NCI-H2029 (cell line): ENCODE results near the gene DTWD2.
"Not testable (repeated sequence)": the region's sequence is repeated elsewhere in the genome, so short reads cannot be mapped to it uniquely, and the experiment has no call there.

ENCODE experiments used
- DNase-seq: peaks from one replicate; lab custom pipeline; 2025; lab: John Stamatoyannopoulos, UW

Gene DTWD2

GRCh38 chr5:118996098-118996497 is 7.8 kb upstream of the DTWD2 start:
- DNase-seq = no peak

- DNase-seq = no peak
Measured at GRCh38 chr5:118994595-118994994, 6.2 kb upstream of the DTWD2 start.

- DNase-seq = not testable (repeated sequence)
Measured at GRCh38 chr5:118993118-118993517, 4.8 kb upstream of the DTWD2 start.

GRCh38 chr5:118992055-118992454 is 3.7 kb upstream of the DTWD2 start:
- not testable (repeated sequence) for DNase-seq

- no peak for DNase-seq
Measured at GRCh38 chr5:118990582-118990981, 2.2 kb upstream of the DTWD2 start.

GRCh38 chr5:118989816-118990215 is 1.5 kb upstream of the DTWD2 start:
- DNase-seq = no peak

DNA sequence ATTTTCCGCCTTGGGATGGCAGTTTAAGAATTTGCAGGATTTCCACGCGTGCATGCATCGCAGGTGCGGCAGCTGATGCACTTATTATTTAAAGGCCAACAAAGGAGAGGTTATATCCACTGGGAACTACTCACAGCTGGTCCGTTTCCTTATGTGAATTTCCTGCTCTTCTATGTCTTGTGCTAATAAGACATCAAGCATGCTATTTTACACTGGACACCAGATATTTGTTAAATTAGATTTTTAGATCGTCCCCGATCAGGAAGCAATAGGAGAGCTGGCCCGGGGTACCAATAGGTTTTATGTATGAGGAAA is 476 bp upstream of the DTWD2 start:
- no peak for DNase-seq

DNA sequence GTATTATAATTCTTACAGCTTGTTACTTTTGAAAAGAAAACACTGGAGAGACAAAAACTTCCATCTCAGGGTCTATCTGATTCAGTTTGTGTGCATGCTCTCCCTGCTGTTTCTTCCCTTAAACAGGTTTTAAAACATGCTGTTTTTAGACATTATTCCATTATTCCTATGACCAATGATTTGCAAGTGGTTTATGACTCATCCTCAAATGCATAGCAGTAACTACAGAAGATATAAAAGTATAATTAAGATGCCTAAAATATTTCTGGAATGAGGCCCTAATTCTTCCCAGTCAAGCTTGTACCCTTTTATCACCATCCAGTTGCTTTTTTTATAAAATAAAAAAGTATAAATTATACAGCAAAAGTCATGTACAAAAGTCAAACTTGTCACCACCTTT is 3.7 kb downstream of the DTWD2 start:
- no peak for DNase-seq

DNA sequence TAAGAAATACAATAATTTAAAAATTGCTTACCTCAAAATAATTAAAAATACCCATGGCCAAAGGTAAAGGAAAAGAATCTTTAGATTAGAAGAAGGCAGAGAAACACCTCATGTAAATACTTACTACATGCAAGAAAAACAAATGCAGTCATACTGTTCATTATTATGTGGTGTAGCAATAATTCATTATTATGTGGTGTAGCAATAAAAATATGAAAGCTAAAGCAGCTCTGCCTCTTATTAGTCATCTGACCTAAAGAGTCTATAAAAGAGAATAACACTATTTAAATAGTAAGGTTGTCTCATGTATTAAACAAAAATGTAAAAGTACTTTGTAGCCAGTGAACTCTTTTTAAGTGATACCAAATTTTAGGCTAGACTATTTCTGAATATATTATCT is 6.6 kb downstream of the DTWD2 start:
- DNase-seq = no peak

DNA sequence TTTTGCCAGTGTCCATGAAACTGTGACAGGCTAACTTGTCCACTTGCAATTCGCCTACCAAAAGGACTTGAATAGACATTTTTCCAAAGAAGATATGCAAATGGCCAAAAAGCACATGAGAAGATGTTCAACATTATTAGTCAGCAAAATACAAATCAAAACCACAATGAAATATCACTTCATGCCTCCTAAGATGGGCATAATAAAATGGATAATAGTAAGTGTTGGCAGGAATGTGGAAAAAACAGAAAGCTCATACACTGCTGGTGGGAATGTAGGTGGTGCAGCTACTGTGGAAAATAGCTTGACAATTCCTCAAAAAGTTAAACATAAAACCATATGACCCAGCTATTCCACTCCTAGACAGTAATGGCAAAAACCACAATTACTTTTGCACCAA is 7.9 kb downstream of the DTWD2 start:
- no peak for DNase-seq

GRCh38 chr5:118980017-118980416 is 8.3 kb downstream of the DTWD2 start:
- no peak for DNase-seq

- not testable (repeated sequence) for DNase-seq
Measured at GRCh38 chr5:118973779-118974445, 14.4 kb downstream of the DTWD2 start.

GRCh38 chr5:118968925-118969375 is 19.4 kb downstream of the DTWD2 start:
- DNase-seq = no peak

- no peak for DNase-seq
Measured at GRCh38 chr5:118968406-118968911, 19.9 kb downstream of the DTWD2 start.

GRCh38 chr5:118967059-118967508 is 21.3 kb downstream of the DTWD2 start:
- no peak for DNase-seq

DNA sequence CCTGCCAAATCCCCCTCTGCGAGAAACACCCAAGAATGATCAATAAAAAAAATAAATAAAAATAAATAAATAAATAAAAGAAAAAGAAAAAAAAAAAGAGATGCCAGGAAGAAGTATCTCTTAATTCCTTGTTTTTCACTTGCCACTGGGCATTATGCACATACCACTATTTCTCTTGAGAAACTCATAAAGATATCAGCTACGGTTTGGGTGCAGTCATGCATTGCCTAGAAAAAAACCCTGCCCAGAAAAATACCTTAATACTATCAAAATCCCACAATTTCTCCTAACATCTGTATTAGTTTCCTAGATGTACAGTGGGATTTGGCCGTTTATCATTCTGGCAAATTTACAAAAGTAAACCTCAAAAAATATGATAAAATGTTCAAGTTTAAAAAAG is 22.5 kb downstream of the DTWD2 start:
- DNase-seq = no peak

DNA sequence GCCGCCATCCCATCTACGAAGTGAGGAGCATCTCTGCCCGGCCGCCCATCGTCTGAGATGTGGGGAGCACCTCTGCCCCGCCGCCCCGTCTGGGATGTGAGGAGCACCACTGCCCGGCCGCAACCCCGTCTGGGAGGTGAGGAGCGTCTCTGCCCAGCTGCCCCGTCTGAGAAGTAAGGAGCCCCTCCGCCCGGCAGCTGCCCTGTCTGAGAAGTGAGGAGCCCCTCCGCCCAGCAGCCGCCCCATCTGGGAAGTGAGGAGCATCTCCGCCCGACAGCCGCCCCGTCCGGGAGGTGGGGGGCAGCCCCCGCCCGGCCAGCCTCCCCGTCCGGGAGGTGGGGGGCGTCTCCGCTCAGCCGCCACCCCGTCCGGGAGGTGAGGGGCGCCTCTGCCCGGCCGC is 23.4 kb downstream of the DTWD2 start:
- DNase-seq = not testable (repeated sequence)

DNA sequence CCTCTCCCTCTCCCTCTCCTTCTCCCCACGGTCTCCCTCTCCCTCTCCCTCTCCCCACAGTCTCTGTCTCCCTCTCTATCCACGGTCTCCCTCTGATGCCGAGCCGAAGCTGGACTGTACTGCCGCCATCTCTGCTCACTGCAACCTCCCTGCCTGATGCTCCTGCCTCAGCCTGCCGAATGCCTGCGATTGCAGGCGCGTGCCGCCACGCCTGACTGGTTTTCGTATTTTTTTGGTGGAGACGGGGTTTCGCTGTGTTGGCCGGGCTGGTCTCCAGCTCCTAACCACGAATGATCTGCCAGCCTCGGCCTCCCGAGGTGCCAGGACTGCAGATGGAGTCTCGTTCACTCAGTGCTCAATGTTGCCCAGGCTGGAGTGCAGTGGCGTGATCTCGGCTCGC is 24.0 kb downstream of the DTWD2 start:
- not testable (repeated sequence) for DNase-seq

- DNase-seq = no peak
Measured at GRCh38 chr5:118963169-118963568, 25.2 kb downstream of the DTWD2 start.

DNA sequence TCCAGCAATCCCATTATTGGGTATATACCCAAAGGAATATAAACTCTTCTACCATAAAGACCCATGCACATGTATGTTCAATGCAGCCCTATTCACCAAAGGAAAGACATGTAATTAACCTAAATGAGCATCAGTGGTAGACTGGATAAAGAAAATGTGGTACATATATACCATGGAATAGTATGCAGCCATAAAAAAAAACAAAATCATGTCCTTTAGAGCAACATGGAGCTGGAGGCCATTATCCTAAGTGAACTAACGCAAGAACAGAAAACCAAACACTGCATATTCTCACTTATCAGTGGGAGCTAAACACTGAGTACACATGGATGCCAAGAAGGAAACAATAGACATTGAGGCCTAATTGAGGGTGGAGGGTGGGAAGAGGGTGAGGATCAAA is 27.8 kb downstream of the DTWD2 start:
- no peak for DNase-seq

DNA sequence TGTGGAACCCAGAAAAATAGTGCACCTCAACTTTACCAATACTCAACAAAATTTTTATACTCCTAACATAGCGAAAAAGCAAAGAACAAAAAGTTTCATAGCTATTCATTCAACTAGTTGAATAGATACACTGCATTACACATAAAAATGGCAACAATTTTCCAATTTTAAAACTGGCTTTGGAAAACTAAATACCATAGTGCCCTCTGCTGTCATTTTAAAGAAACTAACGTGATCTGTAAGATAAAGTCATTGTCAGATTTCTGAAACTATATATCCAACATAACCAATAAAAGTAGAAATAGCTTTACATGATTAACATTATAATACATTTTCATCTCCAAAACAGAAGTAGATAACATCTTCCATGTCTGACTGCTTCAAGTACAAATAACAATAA is 31.6 kb downstream of the DTWD2 start:
- no peak for DNase-seq

- DNase-seq = no peak
Measured at GRCh38 chr5:118953652-118954005, 34.7 kb downstream of the DTWD2 start.

GRCh38 chr5:118952992-118953651 is 35.2 kb downstream of the DTWD2 start:
- DNase-seq = no peak

GRCh38 chr5:118952306-118952705 is 36.0 kb downstream of the DTWD2 start:
- not testable (repeated sequence) for DNase-seq
